Midbrain (tissue), 1 donor: ENCODE measurements around the gene MCM10.
"Not testable (repeated sequence)": the region's sequence is repeated elsewhere in the genome, so short reads cannot be mapped to it uniquely, and the experiment has no call there.

Source experiments
- DNase-seq: peaks from one replicate; lab custom pipeline; 2025; lab: John Stamatoyannopoulos, UW

Gene MCM10

DNA sequence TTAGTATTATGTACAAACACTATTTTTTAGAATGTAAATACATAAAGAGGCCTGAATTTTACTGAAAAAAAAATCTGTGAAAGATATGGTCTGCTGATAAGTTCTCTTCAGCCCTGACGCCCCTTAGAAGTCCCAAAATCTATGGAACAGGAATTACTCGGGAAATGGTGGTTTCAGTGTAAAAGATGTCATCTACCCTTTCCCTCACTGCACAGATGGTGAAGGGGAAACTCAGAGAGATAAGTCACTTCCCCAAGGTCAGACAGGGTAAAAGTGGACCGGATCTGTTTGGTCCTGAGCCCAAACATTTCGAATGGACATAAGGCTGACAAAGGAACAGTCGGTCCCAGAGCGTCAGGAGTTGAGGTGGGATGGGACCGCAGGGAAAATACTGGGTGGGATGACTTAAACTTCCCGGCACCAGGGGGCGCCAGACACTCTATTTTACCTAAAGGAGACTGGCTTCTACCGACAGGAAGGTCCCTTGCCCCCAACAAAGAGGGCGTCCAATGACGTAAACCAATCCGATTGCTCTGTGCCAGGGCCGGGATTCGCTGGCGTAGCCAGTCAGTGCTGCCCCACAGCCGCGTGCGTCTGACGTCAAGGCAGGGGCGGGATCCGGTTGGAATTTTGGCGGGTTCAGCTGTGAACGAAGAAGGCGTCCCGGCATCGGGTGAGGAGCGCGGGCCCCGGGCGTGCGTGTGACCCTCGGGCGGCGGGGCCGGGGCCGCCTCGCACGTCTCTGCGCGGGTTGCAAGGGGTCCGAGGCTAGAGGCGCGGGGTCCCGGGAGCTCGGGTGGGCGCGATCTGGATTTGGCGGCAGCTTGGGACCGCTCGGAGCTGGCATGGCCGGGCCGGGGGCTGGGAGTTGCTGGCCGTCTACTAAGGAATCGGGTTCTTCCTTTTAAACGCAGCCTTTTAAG lies at the start of gene MCM10:
Gene MCM10 (plus strand): TSS at position 625 of the 923 bp plus-strand sequence. CDS start 2,645 bp downstream, outside the sequence.
- peak; percentile 99 for DNase-seq

DNA sequence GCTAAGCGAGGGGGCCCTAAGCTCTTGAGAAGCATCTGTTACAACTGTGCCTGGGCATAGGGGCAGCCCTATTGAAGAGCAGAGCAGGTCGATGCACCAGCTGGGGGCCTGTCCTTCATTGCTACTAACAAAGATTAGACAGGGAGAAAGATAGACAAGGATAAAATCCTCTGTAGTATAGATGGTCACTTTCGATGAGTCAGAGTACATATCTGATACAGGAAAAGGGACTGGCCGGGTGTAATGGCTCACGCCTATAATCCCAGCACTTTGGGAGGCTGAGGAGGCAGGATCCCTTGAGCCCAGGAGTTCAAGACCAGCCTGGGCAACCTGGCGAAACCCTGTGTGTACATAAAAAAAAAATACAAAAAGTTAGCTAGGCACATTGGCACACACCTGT lies 47.8 kb upstream of the MCM10 start:
- DNase-seq = no peak

DNA sequence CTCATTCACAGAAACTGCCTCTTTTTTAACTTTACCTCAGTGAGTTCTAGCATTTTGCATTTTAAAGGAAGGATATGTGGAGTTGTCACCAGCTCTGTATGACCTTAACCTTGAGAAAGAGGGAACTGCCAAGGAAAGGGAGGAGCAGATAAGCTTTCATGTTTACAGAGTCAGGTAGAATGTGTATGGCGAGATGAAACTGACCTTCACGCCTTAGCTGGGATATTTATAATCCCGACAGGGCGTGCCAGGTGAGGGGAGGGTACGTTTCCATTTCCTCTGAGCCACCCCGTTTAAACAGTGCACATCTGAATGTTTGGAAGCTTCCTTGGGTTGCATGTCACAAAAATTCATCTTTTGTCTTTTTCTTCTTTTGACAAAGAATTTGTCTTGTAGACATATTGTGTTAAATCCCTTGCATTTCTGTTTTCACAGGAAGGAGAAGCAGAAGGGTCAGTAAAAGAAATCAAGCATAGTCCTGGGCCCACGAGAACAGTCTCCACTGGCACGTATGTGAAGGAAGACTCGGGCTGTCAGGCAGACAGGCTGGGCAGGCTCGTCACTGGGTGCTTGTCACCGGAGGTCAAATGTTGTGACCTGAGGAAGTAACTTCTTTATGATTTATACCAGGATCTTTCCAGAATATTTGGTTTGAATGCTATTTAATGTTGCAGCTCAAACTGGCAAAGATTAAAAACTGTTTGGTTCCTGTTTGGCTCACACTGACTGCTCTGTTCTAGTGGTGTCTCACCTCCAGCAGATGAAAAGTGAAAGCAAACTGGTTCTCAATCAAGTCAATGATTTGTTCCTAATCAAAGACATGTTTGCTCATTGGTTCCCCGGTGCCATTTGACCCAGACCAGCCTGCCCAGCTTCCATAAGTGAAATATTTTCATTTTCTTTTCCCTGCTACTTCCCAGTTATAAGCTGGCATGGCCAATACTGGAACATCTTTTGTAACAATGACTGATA lies 45.2 kb upstream of the MCM10 start:
- DNase-seq = no peak

DNA sequence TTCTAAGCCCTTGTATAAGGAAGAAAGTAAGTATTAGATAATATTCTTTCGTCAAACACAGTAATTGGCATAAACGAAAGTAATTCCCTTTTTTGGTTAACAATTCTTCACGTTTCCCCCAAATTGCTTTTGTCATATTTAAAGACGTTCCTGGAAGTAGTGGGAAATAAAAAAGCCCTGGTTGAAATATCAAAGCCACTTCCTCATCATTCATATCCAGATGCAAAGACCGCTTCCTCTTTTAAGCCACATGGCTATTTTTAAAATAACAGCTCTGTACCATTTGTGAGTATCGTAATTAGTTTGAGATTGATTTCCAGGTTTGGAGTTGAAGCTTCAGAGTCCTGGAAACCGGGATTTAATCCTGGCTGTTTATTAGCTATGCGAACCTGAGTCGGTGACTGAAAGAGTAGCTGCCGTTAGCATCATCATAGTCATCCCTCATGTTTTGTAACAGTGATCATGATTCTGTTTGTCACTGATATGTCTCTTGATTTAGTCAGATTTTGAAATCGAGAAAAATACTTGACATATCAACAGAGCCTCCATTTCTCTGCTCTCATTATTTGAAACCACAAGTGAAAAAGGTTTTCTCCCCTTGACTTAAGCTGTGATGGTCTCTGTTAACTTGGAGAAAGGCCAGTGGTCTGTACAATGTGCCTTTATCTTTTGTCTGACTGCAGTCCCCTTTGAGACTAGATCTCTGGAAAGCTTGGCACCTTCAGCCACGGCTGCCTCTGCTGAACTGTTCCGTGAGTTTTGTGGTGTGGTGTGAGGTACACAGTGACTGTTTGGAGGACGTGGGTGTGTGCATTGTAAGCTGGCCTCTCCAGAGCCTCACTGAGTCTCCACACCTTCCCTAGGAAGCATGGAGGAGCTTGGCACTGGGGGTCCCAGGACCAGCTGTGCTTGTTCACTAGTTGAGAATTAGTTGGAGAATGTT lies 43.2 kb upstream of the MCM10 start:
- DNase-seq = no peak

DNA sequence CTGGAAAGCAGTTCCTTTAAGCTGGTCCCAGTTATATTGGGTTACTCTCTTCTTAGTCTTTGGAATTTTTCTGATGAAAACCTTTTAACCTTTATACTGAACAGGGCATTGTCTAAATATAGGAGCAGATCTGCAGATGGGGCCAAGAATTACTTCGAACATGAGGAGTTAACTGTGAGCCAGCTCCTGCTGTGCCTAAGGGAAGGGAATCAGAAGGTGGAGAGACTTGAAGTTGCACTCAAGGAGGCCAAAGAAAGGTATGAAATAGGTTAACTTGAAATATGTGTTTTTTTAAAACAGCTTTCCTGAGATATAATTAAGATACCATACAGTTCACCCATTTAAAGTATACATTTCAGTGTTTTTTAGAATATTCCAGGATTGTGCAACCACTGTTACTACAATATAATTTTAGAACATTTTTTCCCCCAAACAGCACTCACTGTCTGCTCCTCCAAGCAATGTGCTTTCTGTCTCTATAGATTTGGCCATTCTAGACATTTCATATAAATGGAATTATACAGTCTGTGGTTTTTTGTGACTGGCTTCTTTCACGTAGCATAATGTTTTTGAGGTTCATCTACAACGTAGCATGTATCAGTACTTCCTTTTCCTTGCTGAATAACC lies 42.5 kb upstream of the MCM10 start:
- DNase-seq = no peak

DNA sequence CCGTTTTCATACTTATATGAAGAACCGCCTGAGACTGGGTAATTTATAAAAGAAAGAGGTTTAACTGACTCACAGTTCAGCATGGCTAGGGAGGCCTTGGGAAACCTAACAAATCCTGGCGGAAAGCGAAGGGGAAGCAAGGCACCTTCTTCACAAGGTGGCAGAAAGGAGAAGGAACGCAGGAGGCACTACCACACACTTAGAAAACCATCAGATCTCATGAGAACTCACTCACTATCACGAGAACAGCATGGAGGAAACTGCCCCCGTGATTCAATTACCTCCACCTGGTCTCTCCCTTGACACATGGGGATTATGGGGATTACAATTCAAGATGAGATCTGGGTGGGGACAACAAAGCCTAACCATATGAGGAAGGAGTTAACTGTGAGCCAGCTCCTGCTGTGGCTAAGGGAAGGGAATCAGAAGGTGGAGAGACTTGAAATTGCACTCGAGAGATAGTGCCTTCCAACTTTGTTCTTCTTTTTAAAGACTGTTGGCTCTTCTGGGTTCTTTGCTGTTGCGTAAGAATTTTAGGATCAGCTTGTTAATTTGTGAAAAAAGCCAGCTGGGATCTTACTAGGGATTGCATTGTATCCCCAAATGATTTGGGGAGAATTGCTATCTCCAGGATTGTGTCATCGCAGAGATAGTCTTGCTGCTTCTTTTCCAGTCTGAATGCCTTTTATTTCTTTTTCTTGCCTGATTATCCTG lies 40.4 kb upstream of the MCM10 start:
- no peak for DNase-seq

DNA sequence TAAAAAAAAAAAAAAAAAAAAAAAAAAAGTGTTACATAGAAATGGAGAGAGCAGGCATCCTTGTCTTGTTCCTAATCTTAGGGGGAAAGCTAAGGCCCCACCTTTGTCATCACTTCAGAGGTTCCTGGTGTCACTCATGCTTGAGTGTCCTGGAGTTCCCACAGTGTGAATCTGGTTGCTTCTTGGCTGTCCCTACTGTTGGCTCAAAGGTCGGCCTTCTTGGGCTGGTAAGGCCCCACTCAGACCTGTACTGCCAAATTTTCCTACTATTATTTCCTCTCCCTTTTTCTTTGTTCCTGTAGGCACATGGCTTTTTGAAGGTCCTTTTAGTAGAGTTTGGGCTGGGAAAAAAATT lies 39.9 kb upstream of the MCM10 start:
- DNase-seq = no peak

DNA sequence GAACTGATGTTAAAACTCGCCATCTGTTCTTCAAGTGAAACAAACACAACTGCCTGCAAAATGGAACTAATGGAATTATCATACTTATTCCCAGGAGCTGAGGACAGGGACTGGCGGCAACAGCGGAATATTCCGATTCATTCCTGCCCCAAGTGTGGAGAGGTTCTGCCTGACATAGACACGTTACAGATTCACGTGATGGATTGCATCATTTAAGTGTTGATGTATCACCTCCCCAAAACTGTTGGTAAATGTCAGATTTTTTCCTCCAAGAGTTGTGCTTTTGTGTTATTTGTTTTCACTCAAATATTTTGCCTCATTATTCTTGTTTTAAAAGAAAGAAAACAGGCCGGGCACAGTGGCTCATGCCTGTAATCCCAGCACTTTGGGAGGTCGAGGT lies 24.7 kb upstream of the MCM10 start:
- DNase-seq = no peak

DNA sequence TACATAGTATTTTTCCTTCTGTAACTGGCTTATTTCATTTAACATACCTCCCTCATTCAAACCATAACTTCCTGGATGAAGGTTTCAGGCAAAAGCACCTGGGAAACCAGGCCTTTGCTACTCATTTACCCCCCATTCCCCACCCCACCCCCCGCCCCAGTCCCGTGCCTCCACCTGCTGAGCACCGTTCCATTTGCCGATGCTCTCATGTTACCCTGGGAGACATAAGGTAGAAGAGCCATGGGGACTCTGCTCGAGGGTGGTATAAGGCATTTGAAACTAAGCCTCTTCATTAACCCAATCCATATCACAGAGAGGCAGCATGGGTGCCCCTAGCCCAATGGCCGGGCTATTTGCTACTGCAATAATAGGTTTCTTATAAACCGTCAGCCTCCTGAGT lies 22.2 kb upstream of the MCM10 start:
- no peak for DNase-seq

DNA sequence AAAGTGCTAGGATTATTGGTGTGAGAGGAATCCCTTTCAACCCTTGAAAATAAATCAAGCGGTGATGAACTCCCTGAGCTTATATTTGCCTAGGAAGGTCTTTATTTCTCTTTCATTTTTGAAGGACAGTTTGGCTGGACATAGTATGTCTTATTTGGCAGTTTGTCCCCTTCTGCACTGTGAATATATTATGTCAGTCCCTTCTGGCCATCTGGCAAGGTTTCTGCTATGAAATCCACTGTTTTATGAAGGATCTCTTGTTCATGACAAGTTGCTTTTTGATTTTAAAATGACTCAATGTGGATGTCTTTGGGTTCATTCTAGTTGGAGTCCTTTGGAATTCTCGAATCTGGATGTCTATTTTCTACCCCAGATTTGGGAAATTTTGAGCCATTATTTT lies 21.7 kb upstream of the MCM10 start:
- no peak for DNase-seq

DNA sequence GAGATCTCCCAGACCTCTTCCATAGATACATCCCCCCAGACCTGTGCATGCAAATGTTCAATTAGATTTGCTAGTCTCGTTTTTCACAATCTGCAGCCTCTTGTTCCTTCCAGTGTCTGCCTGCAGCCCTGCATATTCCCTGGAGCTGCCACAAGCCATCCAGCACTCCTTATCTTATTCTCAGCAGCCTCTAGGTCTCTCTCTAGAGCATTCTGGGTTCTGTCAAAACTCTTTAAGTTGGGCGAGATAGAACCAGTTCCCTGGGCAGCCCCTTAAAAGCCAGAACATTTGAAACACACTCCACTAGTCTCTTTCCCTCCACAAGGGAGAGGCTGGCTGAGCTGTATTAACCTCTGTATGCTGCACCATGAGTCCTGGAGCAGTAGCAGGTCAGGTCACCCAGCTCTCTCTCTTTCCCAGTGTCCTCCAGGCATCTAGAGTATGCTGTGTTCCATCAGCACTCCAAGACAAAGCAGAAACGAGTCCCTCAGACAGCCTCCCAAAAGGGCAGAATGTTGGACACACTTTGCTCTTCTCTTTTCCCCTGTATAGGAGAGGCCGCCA lies 20.6 kb upstream of the MCM10 start:
- no peak for DNase-seq

DNA sequence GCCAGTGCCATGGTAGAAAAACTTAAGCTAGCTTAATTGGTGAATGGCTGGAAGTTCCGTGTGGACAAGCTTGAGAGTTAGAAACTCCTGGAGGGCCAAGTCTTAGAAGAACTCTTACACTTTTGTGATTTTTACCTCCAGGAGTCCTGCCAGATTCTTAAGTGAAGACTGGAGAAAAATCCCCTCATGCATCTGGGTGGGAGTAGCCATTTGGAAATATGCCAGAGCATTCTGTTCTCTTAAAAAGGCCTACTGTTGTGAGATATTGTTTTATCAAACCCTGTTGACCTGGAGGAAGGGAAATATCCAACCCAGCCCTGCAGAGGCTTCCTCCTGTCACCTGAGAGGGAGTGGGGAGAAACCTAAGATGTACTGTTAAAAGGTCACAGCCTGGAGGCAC lies 17.6 kb upstream of the MCM10 start:
- DNase-seq = no peak

DNA sequence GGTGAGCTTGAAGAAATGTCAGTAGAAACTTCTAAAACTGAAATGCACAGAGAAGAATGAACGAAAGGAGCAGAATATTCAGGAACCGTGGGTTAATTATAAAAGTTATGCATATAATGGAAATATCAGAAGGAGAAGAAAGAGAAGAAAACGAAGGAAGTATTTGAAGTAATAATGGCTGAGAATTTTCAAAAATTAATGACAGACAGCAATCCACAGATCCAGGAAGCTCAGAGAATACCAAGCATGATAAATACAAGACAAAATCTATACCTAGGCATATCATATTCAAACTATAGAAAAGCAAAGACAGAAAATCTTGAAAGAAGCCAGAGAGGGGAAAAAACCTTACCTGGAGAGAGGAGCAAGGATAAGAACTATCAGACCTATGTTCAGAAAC lies 16.5 kb upstream of the MCM10 start:
- no peak for DNase-seq

DNA sequence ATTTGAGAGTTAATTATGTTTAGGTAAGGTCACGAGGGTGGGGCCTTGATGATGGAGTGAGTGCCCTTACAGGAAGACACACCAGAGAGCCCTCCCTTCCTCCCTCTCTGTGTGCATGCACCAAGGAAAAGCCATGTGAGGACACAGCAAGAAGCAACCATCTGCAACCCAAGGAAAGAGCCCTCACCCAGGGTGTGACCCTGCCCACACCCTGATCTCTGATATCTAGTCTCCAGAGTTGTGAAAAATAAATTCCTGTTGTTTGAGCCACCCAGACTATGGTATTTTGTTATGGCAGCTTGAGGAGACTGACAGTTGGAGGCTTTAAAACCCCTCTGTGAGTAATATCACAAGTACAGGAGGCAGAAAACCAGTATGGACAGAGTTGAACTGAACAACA lies 15.0 kb upstream of the MCM10 start:
- no peak for DNase-seq

DNA sequence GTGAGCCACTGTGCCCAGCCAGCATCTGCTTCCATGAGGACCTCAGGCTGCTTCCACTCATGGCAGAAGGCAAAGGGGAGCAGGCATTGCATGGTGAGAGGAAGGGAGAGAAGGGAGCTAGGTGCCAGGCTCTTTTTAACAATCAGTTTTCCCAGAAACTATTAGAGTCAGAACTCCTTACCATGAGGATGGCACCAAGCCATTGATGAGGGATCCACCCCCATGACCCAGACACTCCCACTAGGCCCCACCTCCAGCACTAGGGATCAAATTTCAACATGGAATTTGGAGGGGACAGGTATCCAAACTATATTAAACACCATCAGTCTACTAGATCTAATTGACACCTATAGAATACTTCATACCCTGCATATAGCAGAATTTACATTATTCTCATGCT lies 14.2 kb upstream of the MCM10 start:
- no peak for DNase-seq

DNA sequence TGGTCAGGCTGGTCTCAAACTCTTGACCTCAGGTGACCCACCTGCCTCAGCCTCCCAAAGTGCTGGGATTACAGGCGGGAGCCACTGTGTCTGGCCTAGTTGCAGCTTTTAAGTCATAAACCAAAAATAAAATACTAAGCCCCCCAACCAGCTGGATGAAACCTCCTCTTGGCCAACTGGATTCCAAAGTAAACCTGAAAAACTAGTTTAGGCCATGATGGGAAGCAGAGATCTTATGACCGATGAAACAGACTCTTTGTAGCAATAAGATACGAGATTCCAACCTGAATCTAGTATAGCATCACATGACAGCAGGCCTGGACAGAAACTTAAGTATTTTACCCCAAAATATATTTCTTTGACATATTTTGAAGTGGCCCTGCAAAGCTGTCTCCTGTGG lies 9.1 kb upstream of the MCM10 start:
- no peak for DNase-seq

DNA sequence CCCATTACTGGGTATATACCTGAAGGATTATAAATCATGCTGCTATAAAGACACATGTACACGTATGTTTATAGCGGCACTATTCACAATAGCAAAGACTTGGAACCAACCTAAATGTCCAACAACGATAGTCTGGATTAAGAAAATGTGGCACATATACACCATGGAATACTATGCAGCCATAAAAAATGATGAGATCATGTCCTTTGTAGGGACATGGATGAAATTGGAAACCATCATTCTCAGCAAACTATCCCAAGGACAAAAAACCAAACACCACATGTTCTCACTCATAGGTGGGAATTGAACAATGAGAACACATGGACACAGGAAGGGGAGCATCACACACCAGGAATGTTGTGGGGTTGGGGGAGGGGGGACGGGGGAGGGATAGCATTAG lies 5.5 kb upstream of the MCM10 start:
- not testable (repeated sequence) for DNase-seq

DNA sequence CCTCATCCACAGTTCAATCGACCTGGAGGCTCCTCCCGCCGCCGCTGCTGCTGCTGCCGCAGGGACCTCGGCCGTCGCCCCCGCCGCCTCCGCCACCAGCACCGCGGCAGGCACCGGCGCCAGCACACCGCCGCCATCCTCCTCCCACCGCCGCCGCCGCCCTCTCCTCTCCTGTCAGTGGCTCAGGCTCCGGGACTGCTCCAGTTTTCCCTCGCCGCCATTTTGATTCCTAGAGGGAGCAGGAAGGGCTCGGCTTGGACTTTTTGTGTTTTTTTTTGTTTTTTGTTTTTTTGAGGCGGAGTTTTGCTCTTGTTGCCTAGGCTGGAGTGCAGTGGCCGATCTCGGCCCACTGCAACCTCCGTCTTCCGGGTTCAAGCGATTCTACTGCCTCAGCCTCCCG lies 3.0 kb upstream of the MCM10 start:
- DNase-seq = no peak

DNA sequence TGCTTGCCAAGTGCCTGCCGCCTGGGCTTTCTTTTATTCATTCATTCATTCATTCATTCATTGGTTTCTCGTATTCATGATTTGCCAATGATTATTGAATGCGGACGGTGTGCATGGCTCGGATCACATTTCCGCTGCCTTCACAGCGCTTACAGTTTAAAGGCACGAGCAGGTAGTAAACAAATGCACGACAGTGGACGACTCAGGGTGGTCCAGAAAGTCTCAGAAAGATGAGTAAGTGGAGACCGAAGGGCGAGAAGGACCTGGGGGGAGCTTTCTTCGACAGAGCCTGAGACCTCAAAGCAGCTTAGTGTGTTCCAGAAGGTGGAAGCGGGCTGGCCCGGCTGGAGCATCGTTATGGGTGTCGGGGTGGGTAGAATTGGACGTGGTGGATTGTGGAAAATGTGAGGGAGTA lies 506 bp downstream of the MCM10 start:
- DNase-seq = no peak

DNA sequence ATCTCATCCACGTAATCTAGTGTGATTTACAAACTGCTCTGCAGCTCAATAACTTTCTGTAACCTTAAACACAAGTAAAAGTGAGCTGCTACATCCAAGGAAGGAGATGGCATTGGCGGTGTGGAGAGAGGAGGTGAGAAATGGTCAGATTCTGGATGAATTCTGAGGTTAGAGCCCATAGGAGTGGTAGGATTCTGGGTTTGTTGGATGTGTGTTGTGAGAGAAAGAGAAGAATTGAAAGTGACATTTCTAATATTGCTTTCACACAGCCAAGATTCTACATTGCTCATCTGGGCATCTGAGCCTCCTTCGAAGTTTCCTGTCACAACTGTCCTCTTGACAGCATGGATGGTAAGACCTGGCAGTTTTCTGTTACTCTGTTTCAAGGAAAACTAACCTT lies 2.5 kb downstream of the MCM10 start:
- no peak for DNase-seq
